Measurements from ENCODE around the gene MYL6.
A peak's percentile ranks its signal among the peaks of the same experiment; 100 is the strongest.

The MYL6 gene

GRCh38 chr12:56145217-56145616 is 12.9 kb upstream of the MYL6 start:
- no peak overlapping the region for H3K9ac ChIP-seq (ENCODE audit: low read length)
- H3K9me2 ChIP-seq (replicated peaks; ENCODE audit: insufficient read depth, low read length): no peaks in the 10 kb centered on the region
- H3K79me2 ChIP-seq (ENCODE audit: low read length): no peaks in the 10 kb centered on the region
- H3K27me3 ChIP-seq (replicated peaks; ENCODE audit: insufficient read depth, low read length): no peaks in the 10 kb centered on the region
- 0 out of 2 replicates have a peak, but pooled peaks cover 11% of the 10 kb centered on the region for H3F3A ChIP-seq (ENCODE audit: insufficient read depth, low read length)
- no peak for DNase-seq
- no peak overlapping the region for H3K4me2 ChIP-seq (ENCODE audit: low read depth, low read length)
- H3K4me1 ChIP-seq (ENCODE audit: low read length): no peaks in the 10 kb centered on the region
- no peak overlapping the region for H3K27ac ChIP-seq (ENCODE audit: low read length)
- no peak overlapping the region for H3K4me3 ChIP-seq (ENCODE audit: low read length)
- H2AFZ ChIP-seq (ENCODE audit: low read length): no peak overlapping the region
- H3K9me3 ChIP-seq (replicated peaks; ENCODE audit: insufficient read depth, low read length): no peaks in the 10 kb centered on the region
- H4K20me1 ChIP-seq (ENCODE audit: insufficient read depth, low read length): no peaks in the 10 kb centered on the region
- TF ChIP-seq EZH2 (optimal IDR thresholded peaks at IDR 0.05; ENCODE audit: low read depth, low read length): no peak
- TF ChIP-seq, protein P1, sequence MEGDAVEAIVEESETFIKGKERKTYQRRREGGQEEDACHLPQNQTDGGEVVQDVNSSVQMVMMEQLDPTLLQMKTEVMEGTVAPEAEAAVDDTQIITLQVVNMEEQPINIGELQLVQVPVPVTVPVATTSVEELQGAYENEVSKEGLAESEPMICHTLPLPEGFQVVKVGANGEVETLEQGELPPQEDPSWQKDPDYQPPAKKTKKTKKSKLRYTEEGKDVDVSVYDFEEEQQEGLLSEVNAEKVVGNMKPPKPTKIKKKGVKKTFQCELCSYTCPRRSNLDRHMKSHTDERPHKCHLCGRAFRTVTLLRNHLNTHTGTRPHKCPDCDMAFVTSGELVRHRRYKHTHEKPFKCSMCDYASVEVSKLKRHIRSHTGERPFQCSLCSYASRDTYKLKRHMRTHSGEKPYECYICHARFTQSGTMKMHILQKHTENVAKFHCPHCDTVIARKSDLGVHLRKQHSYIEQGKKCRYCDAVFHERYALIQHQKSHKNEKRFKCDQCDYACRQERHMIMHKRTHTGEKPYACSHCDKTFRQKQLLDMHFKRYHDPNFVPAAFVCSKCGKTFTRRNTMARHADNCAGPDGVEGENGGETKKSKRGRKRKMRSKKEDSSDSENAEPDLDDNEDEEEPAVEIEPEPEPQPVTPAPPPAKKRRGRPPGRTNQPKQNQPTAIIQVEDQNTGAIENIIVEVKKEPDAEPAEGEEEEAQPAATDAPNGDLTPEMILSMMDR (IDR thresholded peaks at IDR 0.05; ENCODE audit: low read length): no peak
- no peak for TF ChIP-seq EZH2phosphoT487 (IDR thresholded peaks at IDR 0.05; ENCODE audit: low read length)
- H3K36me3 ChIP-seq (replicated peaks; ENCODE audit: insufficient read depth, low read length): no peaks in the 10 kb centered on the region; the same call in none of the 2 replicates

GRCh38 chr12:56146492-56147460 is 11.4 kb upstream of the MYL6 start:
- H2AFZ ChIP-seq (ENCODE audit: low read length): no peak overlapping the region
- H3F3A ChIP-seq (ENCODE audit: insufficient read depth, low read length): peaks cover 17% of the 10 kb centered on the region
- no peaks in the 10 kb centered on the region for H3K9me2 ChIP-seq (replicated peaks; ENCODE audit: insufficient read depth, low read length)
- H3K27ac ChIP-seq (ENCODE audit: low read length): no peak overlapping the region
- DNase-seq: no peak
- no peaks in the 10 kb centered on the region for H3K79me2 ChIP-seq (ENCODE audit: low read length)
- H4K20me1 ChIP-seq (ENCODE audit: insufficient read depth, low read length): no peaks in the 10 kb centered on the region
- TF ChIP-seq EZH2 (optimal IDR thresholded peaks at IDR 0.05; ENCODE audit: low read depth, low read length): no peak
- TF ChIP-seq, protein P1 (IDR thresholded peaks at IDR 0.05; ENCODE audit: low read length): no peak
- no peak for TF ChIP-seq EZH2phosphoT487 (IDR thresholded peaks at IDR 0.05; ENCODE audit: low read length)
- no peak overlapping the region for H3K4me3 ChIP-seq (ENCODE audit: low read length)
- H3K36me3 ChIP-seq (replicated peaks; ENCODE audit: insufficient read depth, low read length): no peaks in the 10 kb centered on the region; the same call in none of the 2 replicates
- no peaks in the 10 kb centered on the region for H3K27me3 ChIP-seq (replicated peaks; ENCODE audit: insufficient read depth, low read length)
- H3K9me3 ChIP-seq (replicated peaks; ENCODE audit: insufficient read depth, low read length): no peaks in the 10 kb centered on the region
- H3K9ac ChIP-seq (ENCODE audit: low read length): no peak overlapping the region
- peaks cover 6% of the 10 kb centered on the region for H3K4me1 ChIP-seq (ENCODE audit: low read length)
- H3K4me2 ChIP-seq (ENCODE audit: low read depth, low read length): no peak overlapping the region

- H3K9ac ChIP-seq (ENCODE audit: low read length): no peak overlapping the region
- peaks cover 11% of the 10 kb centered on the region for H3K79me2 ChIP-seq (ENCODE audit: low read length)
- no peak overlapping the region for H2AFZ ChIP-seq (ENCODE audit: low read length)
- H3K4me3 ChIP-seq (ENCODE audit: low read length): no peak overlapping the region
- no peak overlapping the region for H3K27ac ChIP-seq (ENCODE audit: low read length)
- no peaks in the 10 kb centered on the region for H4K20me1 ChIP-seq (ENCODE audit: insufficient read depth, low read length)
- H3K4me1 ChIP-seq (ENCODE audit: low read length): peaks cover 13% of the 10 kb centered on the region
- H3K9me2 ChIP-seq (replicated peaks; ENCODE audit: insufficient read depth, low read length): no peaks in the 10 kb centered on the region
- DNase-seq: no peak
- TF ChIP-seq, protein P1 (IDR thresholded peaks at IDR 0.05; ENCODE audit: low read length): no peak
- TF ChIP-seq EZH2 (optimal IDR thresholded peaks at IDR 0.05; ENCODE audit: low read depth, low read length) (no peak), EZH2phosphoT487 (IDR thresholded peaks at IDR 0.05; ENCODE audit: low read length) (no peak)
- peak overlapping the region; percentile 97; the same call in 1 of the 2 replicates for H3K4me2 ChIP-seq (ENCODE audit: low read depth, low read length)
- no peaks in the 10 kb centered on the region for H3K27me3 ChIP-seq (replicated peaks; ENCODE audit: insufficient read depth, low read length)
- peaks cover 14% of the 10 kb centered on the region for H3F3A ChIP-seq (ENCODE audit: insufficient read depth, low read length)
- no peaks in the 10 kb centered on the region for H3K36me3 ChIP-seq (replicated peaks; ENCODE audit: insufficient read depth, low read length)
- H3K9me3 ChIP-seq (replicated peaks; ENCODE audit: insufficient read depth, low read length): no peaks in the 10 kb centered on the region
Measured at GRCh38 chr12:56150563-56150962, 7.6 kb upstream of the MYL6 start.
